Body of pancreas (tissue), 4 donors: ENCODE measurements around the gene BOD1L1. TPM values are rescaled to one million over a fixed set of nuclear protein-coding genes. Genes with fewer than 3 reads are reported as not detected.

Experiments used
- ATAC-seq: fragments of 150-250 bp; one replicate; pipeline ENCODE4 v1.9.1; 2016
- DNase-seq, 4 donors: peaks; one replicate each; pipeline ENCODE4 v3.0.0-alpha.2; 2019
- H3K27ac ChIP-seq, 4 donors: fragments of 200-600 bp; sonication (generic); 1 replicate in 3 of 4; 2 replicates in 1 of 4; pipeline versions ENCODE4 v1.5.1 to v1.6.1; 2016 to 2019; ENCODE audit warnings: mild to moderate bottlenecking in 1 of 4, mixed read lengths in 1 of 4, moderate library complexity in 1 of 4
- H3K27me3 ChIP-seq, 2 donors: fragments of 200-600 bp; sonication (generic); one replicate each; pipeline ENCODE4 v1.6.0; 2016; ENCODE audit warnings: mild to moderate bottlenecking in 1 of 2
- H3K36me3 ChIP-seq, 2 donors: fragments of 200-600 bp; sonication (generic); replicated peaks in 1 of 2; 2 replicates each; pipeline ENCODE4 v1.5.1; 2016; ENCODE audit warnings: low read depth in 2 of 2; ENCODE audit not compliant: insufficient read depth in 1 of 2
- H3K4me1 ChIP-seq: fragments of 200-600 bp; sonication (generic); one replicate; pipeline ENCODE4 v1.6.0; 2016
- H3K4me3 ChIP-seq, 2 donors: fragments of 200-600 bp; sonication (generic); 1 replicate in 1 of 2; 2 replicates in 1 of 2; pipeline ENCODE4 v1.5.1; 2016 to 2019
- H3K9me3 ChIP-seq, 3 donors: fragments of 200-600 bp; sonication (generic); 1 replicate in 2 of 3; 2 replicates in 1 of 3; pipeline ENCODE4 v1.5.1; 2016
- POLR2A ChIP-seq, 3 donors: fragments of 450-650 bp; IDR thresholded peaks; one replicate each; pipeline ENCODE4 v1.6.1; 2016; ENCODE audit warnings: antibody characterized with exemption in 3 of 3, mild to moderate bottlenecking in 2 of 3
- WGBS, 2 donors: methylation state at CpG; one replicate each; pipeline ENCODE4 v1.1.5; 2017; 5-methylcytosine and 5-hydroxymethylcytosine counted together
- intact Hi-C: fragments of 100-400 bp; cut with DNase I; formaldehyde crosslinking; loops from one replicate; pipeline ENCODE4 v1.15.1; 2023
- total RNA-seq, 2 donors: library from RNA; depleted of rRNA; stranded (reverse); fragments of >200 nt; gene quantifications; one replicate each; pipeline ENCODE4 v1.1.0, GENCODE V29; 2016
- TF ChIP-seq, protein P1 (sequence below), 7 experiments: fragments of 450-650 bp in 4 of 7; fragments of 200-600 bp in 3 of 7; sonication (generic) in 3 of 7; IDR thresholded peaks; one replicate each; pipeline ENCODE4 v1.5.1; 2016 to 2019; ENCODE audit warnings: antibody characterized with exemption in 7 of 7

Gene BOD1L1
- total RNA-seq, 2 donors from 2014 or later, result 28.5 to 31.0 TPM

DNA sequence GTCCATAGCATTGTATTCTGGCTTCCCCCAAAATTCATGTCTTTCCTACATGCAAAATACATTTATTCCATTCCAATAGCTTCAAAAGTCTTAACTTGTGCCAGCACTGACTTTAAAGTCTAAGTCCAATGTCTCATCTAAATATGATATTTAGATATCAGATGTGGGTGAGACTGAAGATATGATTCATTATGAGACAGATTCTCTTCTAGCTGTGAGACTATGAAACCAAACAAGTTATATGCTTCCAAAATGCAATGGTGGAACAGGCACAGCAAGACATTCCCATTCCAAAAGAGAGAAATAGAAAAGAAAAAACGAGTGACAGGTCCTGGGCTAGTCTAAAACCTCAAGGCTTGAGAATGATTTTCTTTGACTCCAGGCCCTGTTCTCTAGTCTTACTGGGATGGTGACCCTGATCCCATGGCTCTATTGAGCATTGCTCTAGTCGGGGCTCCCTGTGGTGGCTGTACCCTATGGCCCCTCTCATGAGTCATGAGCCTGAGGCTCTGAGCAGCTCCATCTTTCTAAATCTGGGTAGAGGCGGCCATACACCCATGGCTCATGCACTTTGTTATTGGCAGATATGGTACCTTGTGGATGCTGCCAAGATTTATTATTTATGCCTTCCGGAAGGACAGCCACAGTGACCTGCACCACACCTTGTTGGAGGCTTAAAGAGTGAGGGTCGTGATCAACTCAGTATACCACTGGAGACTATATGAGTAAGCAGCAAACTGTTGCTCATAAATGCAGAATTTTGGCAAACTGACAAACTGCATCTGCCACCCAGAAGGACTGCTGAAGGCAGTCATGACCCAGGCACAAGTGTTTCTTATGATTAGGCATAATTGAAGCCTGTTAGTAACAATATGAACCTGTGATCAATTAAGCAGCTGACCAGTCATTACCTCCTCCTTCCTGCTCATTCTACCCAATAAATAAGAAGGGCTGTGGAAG is 38.5 kb upstream of the BOD1L1 start:
- Histone ChIP-seq H3K4me1 (no peaks in the 10 kb centered on the region), H3K4me3 (no peak overlapping the region), H3K36me3 (no peaks in the 10 kb centered on the region), H3K27me3 (no peaks in the 10 kb centered on the region), H3K27ac (no peak overlapping the region), H3K9me3 (no peaks in the 10 kb centered on the region)
- DNase-seq (no peak), ATAC-seq (no peak)
- 53 to 63% methylated on average over 4 to 5 of the region's 5 CpGs for WGBS, 2 donors
- no peak for TF ChIP-seq POLR2A (IDR thresholded peaks at IDR 0.05)
- TF ChIP-seq, protein P1, sequence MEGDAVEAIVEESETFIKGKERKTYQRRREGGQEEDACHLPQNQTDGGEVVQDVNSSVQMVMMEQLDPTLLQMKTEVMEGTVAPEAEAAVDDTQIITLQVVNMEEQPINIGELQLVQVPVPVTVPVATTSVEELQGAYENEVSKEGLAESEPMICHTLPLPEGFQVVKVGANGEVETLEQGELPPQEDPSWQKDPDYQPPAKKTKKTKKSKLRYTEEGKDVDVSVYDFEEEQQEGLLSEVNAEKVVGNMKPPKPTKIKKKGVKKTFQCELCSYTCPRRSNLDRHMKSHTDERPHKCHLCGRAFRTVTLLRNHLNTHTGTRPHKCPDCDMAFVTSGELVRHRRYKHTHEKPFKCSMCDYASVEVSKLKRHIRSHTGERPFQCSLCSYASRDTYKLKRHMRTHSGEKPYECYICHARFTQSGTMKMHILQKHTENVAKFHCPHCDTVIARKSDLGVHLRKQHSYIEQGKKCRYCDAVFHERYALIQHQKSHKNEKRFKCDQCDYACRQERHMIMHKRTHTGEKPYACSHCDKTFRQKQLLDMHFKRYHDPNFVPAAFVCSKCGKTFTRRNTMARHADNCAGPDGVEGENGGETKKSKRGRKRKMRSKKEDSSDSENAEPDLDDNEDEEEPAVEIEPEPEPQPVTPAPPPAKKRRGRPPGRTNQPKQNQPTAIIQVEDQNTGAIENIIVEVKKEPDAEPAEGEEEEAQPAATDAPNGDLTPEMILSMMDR (IDR thresholded peaks at IDR 0.05), result no peak
- intact Hi-C loops, result no loop called here

DNA sequence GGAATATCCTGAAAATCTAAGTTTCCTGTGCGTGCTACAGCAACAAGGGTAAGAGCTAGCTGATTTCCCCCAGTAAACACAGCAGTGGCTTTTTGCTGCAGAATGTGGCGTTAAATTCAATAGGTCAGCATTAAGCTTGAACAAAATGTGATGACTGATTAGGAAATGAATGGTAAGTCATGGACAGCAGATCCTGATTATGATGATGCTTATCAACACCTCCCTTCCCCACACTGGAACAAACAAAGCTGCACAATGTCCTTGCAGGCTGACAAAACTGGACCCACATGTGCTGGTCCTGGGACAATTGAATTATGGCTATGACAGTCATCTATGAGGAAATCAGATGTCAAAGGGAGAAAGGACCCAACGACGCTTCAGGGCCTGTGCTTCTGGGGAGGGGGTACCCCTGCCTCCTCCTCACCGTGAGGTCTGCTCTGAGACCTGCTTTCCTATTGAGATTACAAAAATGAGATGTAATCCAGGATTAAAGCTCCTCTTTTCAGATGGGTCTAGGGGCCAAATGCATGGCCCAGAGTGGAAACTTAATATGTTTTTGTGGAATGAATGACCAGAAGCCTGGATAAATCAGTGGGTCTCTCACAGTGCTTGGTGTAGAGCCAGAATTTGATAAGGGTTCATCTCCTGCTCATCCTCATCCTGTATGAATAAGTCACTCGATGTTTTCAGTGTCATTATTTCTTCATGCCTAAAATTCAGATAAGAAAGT is 32.0 kb upstream of the BOD1L1 start:
- intact Hi-C loops, result no loop called here
- H3K4me3 ChIP-seq, result no peak overlapping the region
- ATAC-seq, result no peak

DNA sequence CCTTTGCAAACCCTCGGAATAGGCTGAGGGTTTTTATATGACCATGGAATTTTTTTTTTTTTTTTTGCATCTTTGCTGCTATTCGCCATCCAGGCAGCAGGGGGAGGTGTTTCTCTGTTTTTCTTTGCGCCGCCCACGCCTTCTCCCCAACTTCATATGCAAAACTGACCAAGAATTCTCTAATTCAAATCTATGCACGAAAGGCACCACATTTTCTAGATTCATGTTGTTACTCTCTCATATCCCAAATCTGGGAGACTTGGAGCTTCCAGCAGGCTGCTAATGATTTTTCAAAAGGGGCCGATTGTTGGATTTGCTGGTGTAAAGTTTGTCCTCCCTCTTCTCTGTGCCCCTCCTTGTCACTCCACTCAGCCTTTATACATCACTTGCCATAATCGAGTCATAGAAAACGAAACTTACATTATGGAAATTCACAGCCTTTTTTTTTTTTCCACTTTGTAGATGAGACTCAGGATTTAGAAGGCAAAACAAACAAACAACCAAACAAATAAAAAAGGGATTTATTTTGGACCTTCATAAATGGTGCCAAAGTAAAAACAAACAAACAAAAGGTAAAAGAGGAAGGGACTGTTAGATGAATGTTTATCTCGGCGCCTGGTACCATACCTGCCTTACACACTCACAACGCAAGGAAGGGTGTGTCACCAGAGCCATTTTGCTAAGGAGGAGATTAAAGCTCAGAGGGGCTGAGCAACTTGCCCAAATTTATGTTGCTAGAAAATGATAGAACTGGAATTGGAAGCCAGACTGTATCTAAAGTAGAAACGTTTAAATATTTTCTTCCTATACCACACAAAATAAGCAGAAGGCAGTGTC is 29.3 kb upstream of the BOD1L1 start:
- H3K9me3 ChIP-seq, result no peaks in the 10 kb centered on the region
- peak; percentile 44 for ATAC-seq
- intact Hi-C loops, result no loop called here

More for the DNA sequence above, 32.0 kb upstream of the BOD1L1 start:
- 72% methylated on average over 6 of the region's 6 CpGs for WGBS, 2 donors
- TF ChIP-seq, protein P1 (IDR thresholded peaks at IDR 0.05), result no peak
- TF ChIP-seq POLR2A (IDR thresholded peaks at IDR 0.05), result no peak
- DNase-seq, result no peak
- H3K4me1 ChIP-seq, result peaks cover 2% of the 10 kb centered on the region
- no peaks in the 10 kb centered on the region for H3K9me3 ChIP-seq
- H3K27me3 ChIP-seq, result no peaks in the 10 kb centered on the region
- H3K27ac ChIP-seq, result no peak overlapping the region
- H3K36me3 ChIP-seq, result no peaks in the 10 kb centered on the region

DNA sequence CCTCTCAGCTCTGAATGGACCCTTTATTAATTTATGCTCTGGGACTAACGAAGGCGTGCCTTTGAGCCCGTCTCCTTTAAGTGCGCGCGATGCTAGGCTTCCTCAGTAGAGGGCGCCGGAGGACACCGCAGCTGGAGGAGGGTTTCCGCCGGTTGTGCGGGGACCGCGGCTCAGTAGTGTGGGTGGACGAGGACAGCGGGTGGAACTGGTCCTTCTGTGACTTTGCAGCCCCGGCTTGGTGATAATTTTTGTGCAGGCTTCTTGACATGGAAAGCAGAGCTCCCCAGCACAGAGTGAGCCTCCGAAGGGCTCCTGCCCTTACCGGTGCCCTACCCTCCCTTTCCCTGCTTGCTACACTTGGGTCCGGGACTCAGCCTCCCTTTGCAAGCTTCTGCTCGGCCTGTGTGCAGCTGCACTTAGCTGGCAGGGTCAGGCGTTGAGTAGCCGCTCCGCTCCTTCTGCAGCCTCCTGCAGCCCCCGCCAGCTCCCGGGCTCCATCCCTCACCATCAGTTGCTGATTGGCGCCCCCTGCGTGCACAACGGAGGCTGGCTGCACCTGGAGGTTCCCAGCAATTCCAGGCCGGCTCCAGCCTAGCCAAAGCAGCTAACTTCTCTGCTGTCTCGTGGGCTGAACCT is 26.8 kb upstream of the BOD1L1 start:
- Histone ChIP-seq H3K4me3 (peak overlapping the region in 1 of 2 donors; percentile 55), H3K9me3 (no peaks in the 10 kb centered on the region), H3K36me3 (no peaks in the 10 kb centered on the region), H3K27me3 (no peaks in the 10 kb centered on the region), H3K4me1 (peaks cover 9% of the 10 kb centered on the region), H3K27ac (no peak overlapping the region)
- DNase-seq (peak; percentile 78 to 83 (median 80)), ATAC-seq (peak; percentile 93)
- WGBS, 2 donors, result 2 to 6% methylated on average over 31 of the region's 31 CpGs
- intact Hi-C loops, result no loop called here
- TF ChIP-seq POLR2A (IDR thresholded peaks at IDR 0.05), result no peak
- TF ChIP-seq, protein P1 (IDR thresholded peaks at IDR 0.05), result peak; percentile 66 to 81 (median 77)

More for the DNA sequence above, 29.3 kb upstream of the BOD1L1 start:
- Histone ChIP-seq H3K27ac (no peak overlapping the region), H3K4me3 (no peak overlapping the region), H3K36me3 (no peaks in the 10 kb centered on the region), H3K27me3 (no peaks in the 10 kb centered on the region), H3K4me1 (peaks cover 9% of the 10 kb centered on the region)
- WGBS, 2 donors, result 9% methylated on average over 13 of the region's 13 CpGs
- no peak for TF ChIP-seq POLR2A (IDR thresholded peaks at IDR 0.05)
- TF ChIP-seq, protein P1 (IDR thresholded peaks at IDR 0.05), result peak; percentile 38 to 88 (median 70)
- DNase-seq, result peak; percentile 48 to 67 (median 57)
